A549 treated with AZD2906 at 1 μM for 4 hours (cell line): ENCODE results near the gene CFAP161. TPM values are rescaled to one million over a fixed set of nuclear protein-coding genes. Genes with fewer than 3 reads are reported as not detected.

Experiments used
- total RNA-seq: library from RNA; stranded (reverse); fragments of 200-300 nt; extraction: Qiagen RNA extraction; gene quantifications from 5 replicates; pipeline ENCODE4 v1.2.3, GENCODE V29; 2022

Gene CFAP161
- not detected in 5 replicates for total RNA-seq

GRCh38 chr15:81133782-81134461, at the start of gene CFAP161:
TSS of gene CFAP161 (plus strand) at chr15:81134270. CDS start at chr15:81134330, 60 bp downstream.

GRCh38 chr15:81196576-81197254, 62.6 kb downstream of the CFAP161 start, which contains the start of gene IL16:
TSS of gene IL16 (plus strand) at chr15:81196879. CDS start at chr15:81225400, 28,521 bp downstream.

Other genes with a start within 250 kb of the CFAP161 start
- gene MESD, start 144.5 kb upstream of the CFAP161 start, total RNA-seq: 35.0 to 39.4 TPM (median 35.8 TPM) in 5 replicates
- 10.9 to 19.2 TPM (median 17.8 TPM) in 5 replicates for gene TLNRD1, start 133.3 kb upstream of the CFAP161 start, total RNA-seq
- gene IL16, start 62.6 kb downstream of the CFAP161 start, total RNA-seq: 0.01 to 0.17 TPM (median 0.09 TPM) in 4 of 5 replicates, not detected in the other
- 1.4 to 2.2 TPM (median 2.0 TPM) in 5 replicates for gene STARD5, start 189.9 kb downstream of the CFAP161 start, total RNA-seq
- not detected in 5 replicates for gene TMC3, start 239.9 kb downstream of the CFAP161 start, total RNA-seq